Neural progenitor cell (in vitro differentiated cells): ENCODE measurements around the gene BACH1. TPM values are rescaled to one million over a fixed set of nuclear protein-coding genes. Genes with fewer than 3 reads are reported as not detected.

Experiments used
- DNase-seq: peaks from one replicate; pipeline ENCODE4 v3.0.0-alpha.2; 2016; ENCODE audit warnings: low spot score
- H2AFZ ChIP-seq: fragments of 200-600 bp; sonication (generic); replicated peaks from 2 replicates; pipeline ENCODE4 v1.6.1; 2016; ENCODE audit warnings: antibody characterized with exemption
- H3F3A ChIP-seq: fragments of 200-600 bp; sonication (generic); 2 replicates; pipeline ENCODE4 v1.6.1; 2016; ENCODE audit warnings: antibody characterized with exemption, low read depth
- H3K27ac ChIP-seq: fragments of 200-600 bp; sonication (generic); 2 replicates; pipeline ENCODE4 v1.5.1; 2016; ENCODE audit warnings: mild to moderate bottlenecking
- H3K27me3 ChIP-seq: fragments of 200-600 bp; sonication (generic); 2 replicates; pipeline ENCODE4 v1.6.1; 2016; ENCODE audit warnings: mild to moderate bottlenecking, moderate library complexity
- H3K36me3 ChIP-seq: fragments of 200-600 bp; sonication (generic); 2 replicates; pipeline ENCODE4 v1.5.1; 2016
- H3K4me1 ChIP-seq: fragments of 200-600 bp; sonication (generic); 2 replicates; pipeline ENCODE4 v1.6.1; 2016; ENCODE audit warnings: mixed run types
- H3K4me2 ChIP-seq: fragments of 200-600 bp; sonication (generic); 2 replicates; pipeline ENCODE4 v1.6.1; 2016
- H3K4me3 ChIP-seq: fragments of 200-600 bp; sonication (generic); 2 replicates; pipeline ENCODE4 v1.5.1; 2016
- H3K79me2 ChIP-seq: fragments of 200-600 bp; sonication (generic); 2 replicates; pipeline ENCODE4 v1.6.1; 2016; ENCODE audit warnings: low read depth
- H3K9ac ChIP-seq: fragments of 200-600 bp; sonication (generic); 2 replicates; pipeline ENCODE4 v1.6.1; 2016
- H3K9me3 ChIP-seq: fragments of 200-600 bp; sonication (generic); 2 replicates; pipeline ENCODE4 v1.5.1; 2016; ENCODE audit warnings: low read depth
- H4K20me1 ChIP-seq: fragments of 200-600 bp; sonication (generic); 2 replicates; pipeline ENCODE4 v1.6.1; 2016; ENCODE audit warnings: low read depth
- H3K27ac Mint-ChIP-seq: 3 replicates; pipeline ENCODE4 v1.8.0; 2021; ENCODE audit warnings: mixed read lengths
- H3K27me3 Mint-ChIP-seq: 2 replicates; pipeline ENCODE4 v1.8.0; 2022; ENCODE audit warnings: low read depth, mild to moderate bottlenecking, inconsistent platforms, moderate library complexity, mixed read lengths; ENCODE audit not compliant: insufficient read depth
- H3K36me3 Mint-ChIP-seq: 3 replicates; pipeline ENCODE4 v1.8.0; 2021; ENCODE audit warnings: mixed read lengths
- H3K4me1 Mint-ChIP-seq: 3 replicates; pipeline ENCODE4 v1.8.0; 2021; ENCODE audit warnings: mixed read lengths
- H3K4me3 Mint-ChIP-seq: 3 replicates; pipeline ENCODE4 v1.8.0; 2021; ENCODE audit warnings: mild to moderate bottlenecking, moderate library complexity, mixed read lengths
- H3K9me3 Mint-ChIP-seq: 3 replicates; pipeline ENCODE4 v1.8.0; 2020; ENCODE audit warnings: mixed read lengths
- EZH2 ChIP-seq: fragments of 200-600 bp; sonication (generic); IDR thresholded peaks from 2 replicates; pipeline ENCODE4 v1.6.1; 2017; ENCODE audit warnings: antibody characterized with exemption, mild to moderate bottlenecking, moderate library complexity
- EZH2phosphoT487 ChIP-seq: fragments of 200-600 bp; sonication (generic); IDR thresholded peaks from 2 replicates; pipeline ENCODE4 v1.6.1; 2017; ENCODE audit warnings: antibody characterized with exemption
- total RNA-seq: library from RNA; depleted of rRNA; stranded (reverse); fragments of >200 nt; gene quantifications from 2 replicates; pipeline ENCODE4 v1.2.3, GENCODE V29; 2015; ENCODE audit warnings: low replicate concordance
- TF ChIP-seq, protein P1 (sequence below): fragments of 200-600 bp; sonication (generic); IDR thresholded peaks from 2 replicates; pipeline ENCODE4 v1.5.1; 2017; ENCODE audit warnings: antibody characterized with exemption, mild to moderate bottlenecking

BACH1 gene
- total RNA-seq, 1 donor from 2014 or later, result 93.8 TPM

DNA sequence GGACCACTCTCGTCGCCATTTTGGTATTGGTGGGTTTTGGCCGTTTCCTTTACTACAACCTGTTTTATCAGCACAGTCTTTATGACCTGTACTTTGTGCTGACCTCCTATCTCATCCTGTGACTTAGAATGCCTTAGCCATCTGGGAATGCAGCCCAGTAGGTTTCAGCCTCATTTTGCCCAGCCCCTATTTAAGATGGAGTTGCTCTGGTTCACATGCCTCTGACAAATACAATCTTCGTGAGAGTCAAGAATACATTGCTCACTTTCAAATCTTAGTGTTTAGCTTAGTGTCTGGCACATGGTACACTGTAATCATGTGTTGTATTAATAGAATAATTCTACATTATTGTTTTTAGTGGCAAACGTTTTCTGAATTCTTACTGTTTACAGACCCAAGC, 88.9 kb downstream of the BACH1 start:
- no peak overlapping the region for H3K4me2 ChIP-seq
- no peak for TF ChIP-seq EZH2phosphoT487
- TF ChIP-seq, protein P1, sequence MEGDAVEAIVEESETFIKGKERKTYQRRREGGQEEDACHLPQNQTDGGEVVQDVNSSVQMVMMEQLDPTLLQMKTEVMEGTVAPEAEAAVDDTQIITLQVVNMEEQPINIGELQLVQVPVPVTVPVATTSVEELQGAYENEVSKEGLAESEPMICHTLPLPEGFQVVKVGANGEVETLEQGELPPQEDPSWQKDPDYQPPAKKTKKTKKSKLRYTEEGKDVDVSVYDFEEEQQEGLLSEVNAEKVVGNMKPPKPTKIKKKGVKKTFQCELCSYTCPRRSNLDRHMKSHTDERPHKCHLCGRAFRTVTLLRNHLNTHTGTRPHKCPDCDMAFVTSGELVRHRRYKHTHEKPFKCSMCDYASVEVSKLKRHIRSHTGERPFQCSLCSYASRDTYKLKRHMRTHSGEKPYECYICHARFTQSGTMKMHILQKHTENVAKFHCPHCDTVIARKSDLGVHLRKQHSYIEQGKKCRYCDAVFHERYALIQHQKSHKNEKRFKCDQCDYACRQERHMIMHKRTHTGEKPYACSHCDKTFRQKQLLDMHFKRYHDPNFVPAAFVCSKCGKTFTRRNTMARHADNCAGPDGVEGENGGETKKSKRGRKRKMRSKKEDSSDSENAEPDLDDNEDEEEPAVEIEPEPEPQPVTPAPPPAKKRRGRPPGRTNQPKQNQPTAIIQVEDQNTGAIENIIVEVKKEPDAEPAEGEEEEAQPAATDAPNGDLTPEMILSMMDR, result no peak
- TF ChIP-seq EZH2, result no peak
- H2AFZ ChIP-seq, result no peak overlapping the region
- no peak for DNase-seq
- no peaks in the 10 kb centered on the region for H3K27me3 ChIP-seq
- Mint-ChIP-seq H3K9me3 (peaks cover 2% of the 10 kb centered on the region), H3K36me3 (no peaks in the 10 kb centered on the region), H3K27me3 (peaks cover 2% of the 10 kb centered on the region), H3K27ac (no peak overlapping the region), H3K4me1 (peaks cover 15% of the 10 kb centered on the region), H3K4me3 (no peak overlapping the region)
- no peaks in the 10 kb centered on the region for H3K4me1 ChIP-seq
- no peaks in the 10 kb centered on the region for H3K79me2 ChIP-seq
- H3F3A ChIP-seq, result no peaks in the 10 kb centered on the region
- H3K36me3 ChIP-seq, result no peaks in the 10 kb centered on the region
- H4K20me1 ChIP-seq, result no peaks in the 10 kb centered on the region
- H3K9ac ChIP-seq, result no peak overlapping the region
- H3K9me3 ChIP-seq, result no peaks in the 10 kb centered on the region
- H3K4me3 ChIP-seq, result no peak overlapping the region
- H3K27ac ChIP-seq, result no peak overlapping the region

DNA sequence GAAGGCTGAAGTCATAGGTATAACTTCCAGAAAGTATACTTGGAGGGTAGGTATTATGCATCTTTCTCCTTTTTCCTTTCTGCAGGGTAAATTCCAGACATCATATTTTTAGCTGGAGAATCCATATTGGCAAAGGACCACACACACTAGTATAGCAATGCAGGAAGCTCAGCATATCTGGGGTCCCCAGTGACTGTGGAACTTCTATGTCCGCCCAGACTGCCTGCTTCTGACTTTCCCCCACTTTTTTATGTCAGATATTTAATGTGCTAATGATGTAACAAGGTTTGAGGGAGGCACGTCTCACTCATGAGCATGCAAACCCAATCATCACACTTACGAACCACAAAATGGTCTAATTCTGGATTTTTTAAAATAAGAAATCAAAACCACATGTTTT, 90.4 kb downstream of the BACH1 start:
- Histone ChIP-seq H2AFZ (no peak overlapping the region), H3K9me3 (no peaks in the 10 kb centered on the region), H3K36me3 (no peaks in the 10 kb centered on the region), H3K9ac (no peak overlapping the region), H3F3A (no peaks in the 10 kb centered on the region), H3K4me1 (no peaks in the 10 kb centered on the region), H3K27me3 (no peaks in the 10 kb centered on the region), H3K79me2 (no peaks in the 10 kb centered on the region), H4K20me1 (no peaks in the 10 kb centered on the region), H3K4me2 (no peak overlapping the region), H3K27ac (no peak overlapping the region), H3K4me3 (no peak overlapping the region)
- Mint-ChIP-seq H3K9me3 (peaks cover 16% of the 10 kb centered on the region), H3K27ac (no peak overlapping the region), H3K27me3 (peaks cover 4% of the 10 kb centered on the region), H3K36me3 (peaks cover 3% of the 10 kb centered on the region), H3K4me3 (no peak overlapping the region), H3K4me1 (peaks cover 15% of the 10 kb centered on the region)
- no peak for DNase-seq
- TF ChIP-seq EZH2phosphoT487 (no peak), EZH2 (no peak)
- TF ChIP-seq, protein P1, result no peak

DNA sequence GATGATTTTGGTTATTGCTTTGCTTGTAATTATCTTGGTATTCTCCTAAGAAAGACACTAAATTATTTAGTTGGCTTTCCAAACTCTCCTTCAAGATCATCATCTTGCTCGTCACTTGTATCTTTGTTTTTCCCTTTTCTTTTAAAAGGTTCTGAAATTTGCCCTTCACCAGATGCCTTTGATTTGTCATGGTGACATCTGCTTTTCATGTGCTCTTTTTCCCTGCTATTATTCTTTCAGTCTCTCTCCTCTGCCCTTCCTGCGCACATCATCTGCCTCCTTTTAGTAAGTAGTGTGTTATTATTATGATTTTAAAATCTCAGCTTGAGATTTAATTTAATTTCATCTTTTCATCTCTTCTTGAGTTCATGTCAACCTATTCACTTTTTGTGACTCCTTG, 92.1 kb downstream of the BACH1 start:
- Histone ChIP-seq H4K20me1 (no peaks in the 10 kb centered on the region), H3K79me2 (no peaks in the 10 kb centered on the region), H3K4me3 (no peak overlapping the region), H3K4me1 (no peaks in the 10 kb centered on the region), H3K27me3 (no peaks in the 10 kb centered on the region), H3F3A (no peaks in the 10 kb centered on the region), H2AFZ (no peak overlapping the region), H3K9ac (no peak overlapping the region), H3K4me2 (no peak overlapping the region), H3K27ac (no peak overlapping the region), H3K36me3 (no peaks in the 10 kb centered on the region), H3K9me3 (no peaks in the 10 kb centered on the region)
- Mint-ChIP-seq H3K27ac (no peak overlapping the region), H3K4me1 (peaks cover 15% of the 10 kb centered on the region), H3K36me3 (peaks cover 3% of the 10 kb centered on the region), H3K9me3 (peaks cover 16% of the 10 kb centered on the region), H3K4me3 (no peak overlapping the region), H3K27me3 (peaks cover 4% of the 10 kb centered on the region)
- no peak for DNase-seq
- TF ChIP-seq EZH2phosphoT487 (no peak), EZH2 (no peak)
- TF ChIP-seq, protein P1, result no peak

DNA sequence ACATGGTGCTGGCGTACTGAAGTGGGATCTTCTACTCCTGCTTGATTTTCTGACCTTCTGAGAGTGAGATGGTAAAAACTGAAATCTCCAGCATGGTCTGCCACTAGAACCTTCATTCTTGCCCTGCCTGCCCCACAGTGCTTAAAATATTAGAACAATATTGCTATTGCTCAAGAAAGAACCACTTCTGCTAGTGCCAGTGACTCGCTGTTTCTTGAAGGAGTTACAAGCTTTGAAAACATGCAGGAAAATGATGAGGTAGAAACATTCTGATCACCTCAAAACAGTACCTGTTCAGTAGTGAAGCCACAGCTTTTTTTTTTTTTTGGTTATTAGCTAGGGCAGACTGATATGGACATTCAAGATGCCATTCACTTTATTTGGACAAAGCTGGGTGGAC, 95.3 kb downstream of the BACH1 start:
- H3F3A ChIP-seq, result no peaks in the 10 kb centered on the region
- Mint-ChIP-seq H3K27me3 (peaks cover 6% of the 10 kb centered on the region), H3K4me3 (no peak overlapping the region), H3K27ac (no peak overlapping the region), H3K4me1 (peaks cover 15% of the 10 kb centered on the region), H3K9me3 (peaks cover 16% of the 10 kb centered on the region), H3K36me3 (peaks cover 5% of the 10 kb centered on the region)
- no peak overlapping the region for H3K9ac ChIP-seq
- no peaks in the 10 kb centered on the region for H3K9me3 ChIP-seq
- H3K4me3 ChIP-seq, result no peak overlapping the region
- H3K4me1 ChIP-seq, result no peaks in the 10 kb centered on the region
- H3K27ac ChIP-seq, result no peak overlapping the region
- H3K27me3 ChIP-seq, result no peaks in the 10 kb centered on the region
- no peak for DNase-seq
- H3K36me3 ChIP-seq, result no peaks in the 10 kb centered on the region
- no peak overlapping the region for H3K4me2 ChIP-seq
- H4K20me1 ChIP-seq, result no peaks in the 10 kb centered on the region
- no peak overlapping the region for H2AFZ ChIP-seq
- H3K79me2 ChIP-seq, result no peaks in the 10 kb centered on the region
- TF ChIP-seq EZH2phosphoT487 (no peak), EZH2 (no peak)

Other genes with a start within 250 kb of the BACH1 start
- gene CCT8, start 225.3 kb upstream of the BACH1 start, total RNA-seq, result 433 and 642 TPM in 2 replicates
- gene MAP3K7CL, start 168.3 kb upstream of the BACH1 start, total RNA-seq, result 0.12 TPM in 1 of 2 replicates, not detected in the other